Measurements from ENCODE around the gene RAB18.

- no peak for TF ChIP-seq POLR2A (IDR thresholded peaks at IDR 0.05; ENCODE audit: low read depth, low read length)
- TF ChIP-seq POLR2AphosphoS5 (IDR thresholded peaks at IDR 0.05; ENCODE audit: low read depth, low read length), result no peak
Observed at GRCh38 chr10:27584302-27584701, 80.2 kb downstream of the RAB18 start.

All from GM12891 (cell line).